Measurements from ENCODE around the gene CYB5R3. TPM values are rescaled to one million over a fixed set of nuclear protein-coding genes. Genes with fewer than 3 reads are reported as not detected.

CYB5R3 gene
- total and polyA plus RNA-seq, 4 donors: 49.4 to 210 (median 134) TPM

DNA sequence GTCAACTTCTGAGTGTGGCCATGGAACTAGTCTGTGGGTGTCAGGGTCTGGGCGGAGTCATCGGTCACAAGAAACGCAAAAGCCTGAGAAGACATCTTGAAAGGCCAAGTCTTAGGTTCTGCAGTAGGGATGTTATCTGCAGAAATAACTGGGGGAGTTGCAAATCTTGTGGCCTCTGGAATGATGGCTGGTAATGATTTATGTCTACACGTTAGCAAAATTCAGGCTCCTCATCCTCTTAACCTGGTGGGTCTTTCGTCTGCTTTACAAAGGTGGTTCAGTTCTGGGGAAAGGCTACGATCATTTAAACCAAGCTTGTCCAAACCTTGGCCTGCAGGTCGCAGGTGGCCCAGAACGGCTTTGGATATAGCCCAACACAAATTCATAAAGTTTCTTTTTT, 7.4 kb upstream of the CYB5R3 start:
- Histone ChIP-seq H3K4me1 (ENCODE audit: control insufficient read depth in 4 of 4, insufficient read depth in 4 of 4, low read length in 3 of 4) (peaks cover 4 to 16% (median 12%) of the 10 kb centered on the region in 4 donors), H3K27ac (ENCODE audit: low read depth in 1 of 2, low read length in 2 of 2) (no peak overlapping the region), H3K9me3 (ENCODE audit: control insufficient read depth in 4 of 4, low read length in 3 of 4) (no peaks in the 10 kb centered on the region), H3K27me3 (ENCODE audit: control insufficient read depth in 4 of 4, insufficient read depth in 4 of 4, low read length in 3 of 4) (no peaks in the 10 kb centered on the region), H3K9ac (ENCODE audit: low read depth in 1 of 2, low read length in 2 of 2) (no peak overlapping the region), H3K4me3 (ENCODE audit: low read depth in 1 of 3, low read length in 3 of 3) (no peak overlapping the region), H3K36me3 (ENCODE audit: control insufficient read depth in 4 of 4, insufficient read depth in 3 of 4, low read depth in 1 of 4, low read length in 3 of 4) (no peaks in the 10 kb centered on the region)
- 95% methylated on average over 8 of the region's 8 CpGs for WGBS
- DNase-seq (ENCODE audit: low spot score): no peak
- TF ChIP-seq RAD21 (IDR thresholded peaks at IDR 0.05) (no peak), FOXA2 (IDR thresholded peaks at IDR 0.05) (no peak), YY1 (IDR thresholded peaks at IDR 0.05) (no peak), TAF1 (conservative IDR thresholded peaks at IDR 0.05) (no peak), HNF4A (conservative IDR thresholded peaks at IDR 0.05) (no peak), MAX (IDR thresholded peaks at IDR 0.05) (no peak), CTCF (IDR thresholded peaks at IDR 0.05; ENCODE audit: low read depth, low read length, missing input control) (no peak), FOXA1 (IDR thresholded peaks at IDR 0.05) (no peak), SP1 (IDR thresholded peaks at IDR 0.05) (no peak), HNF4G (IDR thresholded peaks at IDR 0.05) (no peak), EGR1 (IDR thresholded peaks at IDR 0.05; ENCODE audit: low read depth in 2 of 2) (no peak)
- TF ChIP-seq, protein P1, sequence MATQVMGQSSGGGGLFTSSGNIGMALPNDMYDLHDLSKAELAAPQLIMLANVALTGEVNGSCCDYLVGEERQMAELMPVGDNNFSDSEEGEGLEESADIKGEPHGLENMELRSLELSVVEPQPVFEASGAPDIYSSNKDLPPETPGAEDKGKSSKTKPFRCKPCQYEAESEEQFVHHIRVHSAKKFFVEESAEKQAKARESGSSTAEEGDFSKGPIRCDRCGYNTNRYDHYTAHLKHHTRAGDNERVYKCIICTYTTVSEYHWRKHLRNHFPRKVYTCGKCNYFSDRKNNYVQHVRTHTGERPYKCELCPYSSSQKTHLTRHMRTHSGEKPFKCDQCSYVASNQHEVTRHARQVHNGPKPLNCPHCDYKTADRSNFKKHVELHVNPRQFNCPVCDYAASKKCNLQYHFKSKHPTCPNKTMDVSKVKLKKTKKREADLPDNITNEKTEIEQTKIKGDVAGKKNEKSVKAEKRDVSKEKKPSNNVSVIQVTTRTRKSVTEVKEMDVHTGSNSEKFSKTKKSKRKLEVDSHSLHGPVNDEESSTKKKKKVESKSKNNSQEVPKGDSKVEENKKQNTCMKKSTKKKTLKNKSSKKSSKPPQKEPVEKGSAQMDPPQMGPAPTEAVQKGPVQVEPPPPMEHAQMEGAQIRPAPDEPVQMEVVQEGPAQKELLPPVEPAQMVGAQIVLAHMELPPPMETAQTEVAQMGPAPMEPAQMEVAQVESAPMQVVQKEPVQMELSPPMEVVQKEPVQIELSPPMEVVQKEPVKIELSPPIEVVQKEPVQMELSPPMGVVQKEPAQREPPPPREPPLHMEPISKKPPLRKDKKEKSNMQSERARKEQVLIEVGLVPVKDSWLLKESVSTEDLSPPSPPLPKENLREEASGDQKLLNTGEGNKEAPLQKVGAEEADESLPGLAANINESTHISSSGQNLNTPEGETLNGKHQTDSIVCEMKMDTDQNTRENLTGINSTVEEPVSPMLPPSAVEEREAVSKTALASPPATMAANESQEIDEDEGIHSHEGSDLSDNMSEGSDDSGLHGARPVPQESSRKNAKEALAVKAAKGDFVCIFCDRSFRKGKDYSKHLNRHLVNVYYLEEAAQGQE (IDR thresholded peaks at IDR 0.05): no peak

GRCh38 chr22:42655693-42656092, 6.5 kb upstream of the CYB5R3 start:
- Histone ChIP-seq H3K27ac (ENCODE audit: low read depth in 1 of 2, low read length in 2 of 2) (no peak overlapping the region), H3K4me3 (ENCODE audit: low read depth in 1 of 3, low read length in 3 of 3) (no peak overlapping the region), H3K4me1 (ENCODE audit: control insufficient read depth in 4 of 4, insufficient read depth in 4 of 4, low read length in 3 of 4) (peaks cover 4 to 16% (median 12%) of the 10 kb centered on the region in 4 donors), H3K36me3 (ENCODE audit: control insufficient read depth in 4 of 4, insufficient read depth in 3 of 4, low read depth in 1 of 4, low read length in 3 of 4) (no peaks in the 10 kb centered on the region), H3K9me3 (ENCODE audit: control insufficient read depth in 4 of 4, low read length in 3 of 4) (no peaks in the 10 kb centered on the region), H3K9ac (ENCODE audit: low read depth in 1 of 2, low read length in 2 of 2) (no peak overlapping the region), H3K27me3 (ENCODE audit: control insufficient read depth in 4 of 4, insufficient read depth in 4 of 4, low read length in 3 of 4) (no peaks in the 10 kb centered on the region)
- 74% methylated on average over 9 of the region's 9 CpGs for WGBS
- TF ChIP-seq YY1 (IDR thresholded peaks at IDR 0.05): no peak
- no peak for TF ChIP-seq NR2F2 (IDR thresholded peaks at IDR 0.05)
- TF ChIP-seq FOXA2 (IDR thresholded peaks at IDR 0.05): no peak
- TF ChIP-seq GABPA (IDR thresholded peaks at IDR 0.05 in 1 of 2, conservative IDR thresholded peaks at IDR 0.05 in 1 of 2): no peak
- TF ChIP-seq FOXA1 (IDR thresholded peaks at IDR 0.05): no peak
- TF ChIP-seq CTCF (IDR thresholded peaks at IDR 0.05; ENCODE audit: low read depth, low read length, missing input control): no peak
- TF ChIP-seq, protein P1 (IDR thresholded peaks at IDR 0.05): no peak
- TF ChIP-seq, protein P2, sequence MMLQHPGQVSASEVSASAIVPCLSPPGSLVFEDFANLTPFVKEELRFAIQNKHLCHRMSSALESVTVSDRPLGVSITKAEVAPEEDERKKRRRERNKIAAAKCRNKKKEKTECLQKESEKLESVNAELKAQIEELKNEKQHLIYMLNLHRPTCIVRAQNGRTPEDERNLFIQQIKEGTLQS (IDR thresholded peaks at IDR 0.05): no peak
- no peak for TF ChIP-seq RXRA (IDR thresholded peaks at IDR 0.05)
- TF ChIP-seq, protein P3, sequence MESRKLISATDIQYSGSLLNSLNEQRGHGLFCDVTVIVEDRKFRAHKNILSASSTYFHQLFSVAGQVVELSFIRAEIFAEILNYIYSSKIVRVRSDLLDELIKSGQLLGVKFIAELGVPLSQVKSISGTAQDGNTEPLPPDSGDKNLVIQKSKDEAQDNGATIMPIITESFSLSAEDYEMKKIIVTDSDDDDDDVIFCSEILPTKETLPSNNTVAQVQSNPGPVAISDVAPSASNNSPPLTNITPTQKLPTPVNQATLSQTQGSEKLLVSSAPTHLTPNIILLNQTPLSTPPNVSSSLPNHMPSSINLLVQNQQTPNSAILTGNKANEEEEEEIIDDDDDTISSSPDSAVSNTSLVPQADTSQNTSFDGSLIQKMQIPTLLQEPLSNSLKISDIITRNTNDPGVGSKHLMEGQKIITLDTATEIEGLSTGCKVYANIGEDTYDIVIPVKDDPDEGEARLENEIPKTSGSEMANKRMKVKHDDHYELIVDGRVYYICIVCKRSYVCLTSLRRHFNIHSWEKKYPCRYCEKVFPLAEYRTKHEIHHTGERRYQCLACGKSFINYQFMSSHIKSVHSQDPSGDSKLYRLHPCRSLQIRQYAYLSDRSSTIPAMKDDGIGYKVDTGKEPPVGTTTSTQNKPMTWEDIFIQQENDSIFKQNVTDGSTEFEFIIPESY (IDR thresholded peaks at IDR 0.05): no peak
- TF ChIP-seq RAD21 (IDR thresholded peaks at IDR 0.05): no peak
- TF ChIP-seq MAX (IDR thresholded peaks at IDR 0.05): no peak
- TF ChIP-seq HNF4G (IDR thresholded peaks at IDR 0.05): no peak
- DNase-seq (ENCODE audit: low spot score): no peak

All from liver (tissue), 9 donors.